Keratinocyte (primary cell): ENCODE results near the gene DSC2. TPM values are rescaled to one million over a fixed set of nuclear protein-coding genes. Genes with fewer than 3 reads are reported as not detected.

ENCODE experiments used
- DNase-seq: peaks from one replicate; pipeline ENCODE4 v3.0.0-alpha.2; 2011; ENCODE audit warnings: low read depth, missing footprints, low spot score
- FAIRE-seq: peaks from 2 replicates; lab custom pipeline; 2011; peaks lifted over from hg19 to GRCh38; lab: Jason Lieb, UNC
- H2AFZ ChIP-seq: 2 replicates; pipeline ENCODE4 v1.6.0; 2012; ENCODE audit warnings: low read length, control low read depth, inconsistent platforms; ENCODE audit not compliant: control insufficient read depth
- H3K27ac ChIP-seq: 2 replicates; pipeline ENCODE4 v1.5.1; 2011; ENCODE audit warnings: low read length; ENCODE audit not compliant: control insufficient read depth, insufficient read depth
- H3K27me3 ChIP-seq: 3 replicates; pipeline ENCODE4 v1.6.0; 2011; ENCODE audit warnings: low read length; ENCODE audit not compliant: control insufficient read depth, insufficient read depth; ENCODE audit errors: extremely low read depth
- H3K36me3 ChIP-seq, 2 experiments: 2 replicates in 1 of 2; 3 replicates in 1 of 2; pipeline ENCODE4 v1.5.1; 2011; ENCODE audit warnings: low read length in 2 of 2, mild to moderate bottlenecking in 1 of 2; ENCODE audit not compliant: control insufficient read depth in 2 of 2, insufficient read depth in 2 of 2; ENCODE audit errors: extremely low read depth in 1 of 2
- H3K4me1 ChIP-seq: 3 replicates; pipeline ENCODE4 v1.5.1; 2011; ENCODE audit warnings: low read length; ENCODE audit not compliant: control insufficient read depth, insufficient read depth; ENCODE audit errors: extremely low read depth
- H3K4me2 ChIP-seq: 3 replicates; pipeline ENCODE4 v1.6.0; 2011; ENCODE audit warnings: low read depth, low read length; ENCODE audit not compliant: control insufficient read depth, insufficient read depth; ENCODE audit errors: extremely low read depth
- H3K4me3 ChIP-seq, 3 experiments: fragments of 200-600 bp in 1 of 3; sonication (generic) in 1 of 3; 2 replicates in 2 of 3; 3 replicates in 1 of 3; pipeline ENCODE4 v1.5.1; 2011 to 2016; ENCODE audit warnings: low read length in 3 of 3, mild to moderate bottlenecking in 3 of 3, control low read depth in 2 of 3, inconsistent platforms in 1 of 3, low read depth in 1 of 3, mixed read lengths in 1 of 3, mixed run types in 1 of 3, moderate library complexity in 1 of 3; ENCODE audit not compliant: control insufficient read depth in 2 of 3, insufficient read depth in 2 of 3; ENCODE audit errors: extremely low read depth in 1 of 3
- H3K79me2 ChIP-seq: 2 replicates; pipeline ENCODE4 v1.6.0; 2012; ENCODE audit warnings: low read length; ENCODE audit not compliant: control insufficient read depth, insufficient read depth
- H3K9ac ChIP-seq: 3 replicates; pipeline ENCODE4 v1.6.0; 2011; ENCODE audit warnings: low read length; ENCODE audit not compliant: control insufficient read depth, insufficient read depth; ENCODE audit errors: extremely low read depth
- H3K9me1 ChIP-seq: 3 replicates; pipeline ENCODE4 v1.6.0; 2011; ENCODE audit warnings: low read length; ENCODE audit not compliant: control insufficient read depth, insufficient read depth; ENCODE audit errors: extremely low read depth
- H3K9me3 ChIP-seq: 2 replicates; pipeline ENCODE4 v1.5.1; 2012; ENCODE audit warnings: low read depth, low read length; ENCODE audit not compliant: control insufficient read depth
- H4K20me1 ChIP-seq: 3 replicates; pipeline ENCODE4 v1.6.0; 2011; ENCODE audit warnings: low read length; ENCODE audit not compliant: control insufficient read depth, insufficient read depth; ENCODE audit errors: extremely low read depth
- CTCF ChIP-seq, 3 experiments: IDR thresholded peaks in 1 of 3; conservative IDR thresholded peaks in 1 of 3; optimal IDR thresholded peaks in 1 of 3; 2 replicates in 2 of 3; 3 replicates in 1 of 3; pipeline versions ENCODE3 to v1.5.1; 2011; ENCODE audit warnings: low read length in 3 of 3, mild to moderate bottlenecking in 3 of 3, moderate library complexity in 2 of 3, control low read depth in 1 of 3, inconsistent platforms in 1 of 3; ENCODE audit not compliant: insufficient read depth in 2 of 3; ENCODE audit errors: extremely low read depth in 1 of 3
- EZH2 ChIP-seq: IDR thresholded peaks from one replicate; pipeline ENCODE4 v1.6.1; 2012; ENCODE audit warnings: inconsistent platforms, mild to moderate bottlenecking, low read length, moderate library complexity
- dilution Hi-C: fragments of 300-500 bp; cut with MboI; formaldehyde crosslinking; loops from one replicate; pipeline ENCODE4 v1.7.0; 2020; ENCODE audit warnings: low sequenced_read_pairs; ENCODE audit not compliant: extremely low pct_ligation_motif_present
- polyA plus RNA-seq, 5 experiments: library from polyadenylated mRNA; depleted of rRNA in 3 of 5; stranded (reverse) in 3 of 5; stranded (forward) in 1 of 5; unstranded in 1 of 5; fragments of >200 nt; gene quantifications; 1 replicate in 1 of 5; 2 replicates in 3 of 5; 3 replicates in 1 of 5; pipeline versions ENCODE4 v1.2.1 to v1.2.3, GENCODE V29; 2011 to 2012; ENCODE audit warnings: missing spikeins in 2 of 5, low read depth in 1 of 5, low replicate concordance in 1 of 5

Gene DSC2
- polyA plus RNA-seq, 1 donor (not counting 4 experiments of a cell fraction or from before 2014, with no cell fraction given): 37.1 TPM

GRCh38 chr18:31077878-31078277 is 24.3 kb downstream of the DSC2 start:
- no peaks in the 10 kb centered on the region for H3K9me1 ChIP-seq
- no peaks in the 10 kb centered on the region for H3K79me2 ChIP-seq
- no peak overlapping the region for H3K9ac ChIP-seq
- no peak overlapping the region for H3K4me3 ChIP-seq
- FAIRE-seq (peak; percentile 82), DNase-seq (no peak)
- H3K9me3 ChIP-seq: no peaks in the 10 kb centered on the region
- TF ChIP-seq EZH2 (no peak), CTCF (optimal IDR thresholded peaks at IDR 0.05 in 1 of 3, IDR thresholded peaks at IDR 0.05 in 1 of 3, conservative IDR thresholded peaks at IDR 0.05 in 1 of 3; ENCODE audit: extremely low read depth in 1 of 3, insufficient read depth in 2 of 3, low read length in 3 of 3) (no peak)
- no peaks in the 10 kb centered on the region for H3K27me3 ChIP-seq
- peak overlapping the region; percentile 20 for H2AFZ ChIP-seq
- no peak overlapping the region for H3K27ac ChIP-seq
- dilution Hi-C loops: loop anchor here (25.0 kb wide), 1 partner anchor 109 kb away; no protein-coding TSS in a partner anchor
- H3K36me3 ChIP-seq: peaks cover 14 to 15% of the 10 kb centered on the region in 2 experiments
- H3K4me2 ChIP-seq: peak overlapping the region; percentile 19
- H4K20me1 ChIP-seq: no peaks in the 10 kb centered on the region
- peaks cover 12% of the 10 kb centered on the region for H3K4me1 ChIP-seq

DNA sequence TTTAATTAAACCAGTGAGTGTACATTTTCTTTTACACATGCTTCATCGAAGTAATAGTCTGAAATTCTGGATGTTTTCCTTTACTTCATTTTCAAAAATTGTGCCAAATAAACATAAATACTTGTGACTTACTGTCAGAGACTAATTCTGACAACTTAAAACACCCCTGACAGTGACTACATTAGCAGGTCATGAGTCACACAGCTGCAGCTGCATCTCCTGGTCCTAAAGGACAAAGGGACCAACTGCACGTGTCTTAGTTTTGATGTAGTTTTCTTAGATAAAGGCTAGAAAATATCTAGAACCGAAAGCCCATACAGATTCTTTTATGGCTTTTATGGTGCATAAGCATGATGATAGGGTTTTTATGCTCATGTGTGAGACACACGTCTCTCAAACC is 30.0 kb downstream of the DSC2 start:
- no peak overlapping the region for H3K4me2 ChIP-seq
- peaks cover 6 to 23% of the 10 kb centered on the region in 2 experiments for H3K36me3 ChIP-seq
- H2AFZ ChIP-seq: no peak overlapping the region
- H3K4me3 ChIP-seq: no peak overlapping the region
- H3K9me1 ChIP-seq: no peaks in the 10 kb centered on the region
- DNase-seq: no peak
- dilution Hi-C loops: no loop called here
- no peak overlapping the region for H3K9ac ChIP-seq
- H3K4me1 ChIP-seq: no peaks in the 10 kb centered on the region
- no peaks in the 10 kb centered on the region for H3K79me2 ChIP-seq
- no peak for TF ChIP-seq CTCF (optimal IDR thresholded peaks at IDR 0.05 in 1 of 3, IDR thresholded peaks at IDR 0.05 in 1 of 3, conservative IDR thresholded peaks at IDR 0.05 in 1 of 3; ENCODE audit: extremely low read depth in 1 of 3, insufficient read depth in 2 of 3, low read length in 3 of 3)
- no peak for TF ChIP-seq EZH2
- H3K27me3 ChIP-seq: no peaks in the 10 kb centered on the region
- no peak for FAIRE-seq
- no peaks in the 10 kb centered on the region for H4K20me1 ChIP-seq
- H3K9me3 ChIP-seq: no peaks in the 10 kb centered on the region
- no peak overlapping the region for H3K27ac ChIP-seq
